ENCODE measurements around the gene RHOBTB1.
"Not testable (repeated sequence)": the region's sequence is repeated elsewhere in the genome, so short reads cannot be mapped to it uniquely, and the experiment has no call there.

RHOBTB1 gene

DNA sequence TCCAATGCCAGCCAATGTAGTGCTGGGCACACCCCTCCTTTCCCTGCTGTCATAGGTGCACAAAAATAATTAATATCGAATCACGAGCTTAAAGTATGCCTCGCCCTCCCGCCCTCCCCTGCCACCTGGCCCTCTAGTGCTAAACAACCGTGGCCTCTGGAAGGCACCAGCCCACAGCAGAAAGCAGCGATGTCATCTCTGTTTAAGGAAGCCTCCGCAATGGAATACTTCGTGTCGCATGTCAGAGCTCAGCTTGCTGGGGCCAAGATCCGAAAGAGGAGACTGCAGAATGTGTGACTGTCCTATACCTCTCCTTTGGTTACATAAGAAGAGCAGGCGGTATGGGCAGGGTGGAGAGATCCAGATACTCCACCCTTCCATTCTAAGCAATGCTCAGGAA, 71.5 kb downstream of the RHOBTB1 start:
- intact Hi-C loops (cut with DNase I): no loop called here
- DNase-seq: no peak

DNA sequence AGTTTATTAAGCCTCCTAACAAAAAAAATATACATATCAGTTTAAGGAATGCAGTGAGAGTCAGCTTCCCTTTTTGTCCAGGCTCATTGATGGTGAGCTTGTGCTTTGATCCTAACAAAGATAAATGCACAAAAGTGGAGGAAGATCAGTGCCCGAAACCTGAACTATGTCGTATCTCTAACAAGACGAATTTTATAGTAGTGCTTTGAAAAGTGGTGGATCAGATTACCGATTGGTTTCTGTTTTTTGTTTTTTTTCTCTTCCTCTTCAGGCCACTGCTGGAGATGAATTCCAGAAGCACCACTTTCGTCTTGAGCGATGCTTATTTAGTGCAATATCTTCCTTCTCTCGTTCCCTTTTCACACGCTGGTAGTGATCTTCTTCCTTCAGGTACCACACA, 72.8 kb downstream of the RHOBTB1 start:
- intact Hi-C loops (cut with DNase I): no loop called here
- no peak for DNase-seq

GRCh38 chr10:60870803-60871202, 73.2 kb downstream of the RHOBTB1 start:
- DNase-seq: no peak
- intact Hi-C loops (cut with DNase I): no loop called here

GRCh38 chr10:60870416-60870728, 73.6 kb downstream of the RHOBTB1 start:
- intact Hi-C loops (cut with DNase I): no loop called here
- DNase-seq: peak in 1 of 10 donors; percentile 22

- no peak for DNase-seq
- intact Hi-C loops (cut with DNase I): no loop called here
Measured at GRCh38 chr10:60869652-60870415, 74.2 kb downstream of the RHOBTB1 start.

- no peak for DNase-seq
- intact Hi-C loops (cut with DNase I): no loop called here
Measured at GRCh38 chr10:60868946-60869345, 75.0 kb downstream of the RHOBTB1 start.

DNA sequence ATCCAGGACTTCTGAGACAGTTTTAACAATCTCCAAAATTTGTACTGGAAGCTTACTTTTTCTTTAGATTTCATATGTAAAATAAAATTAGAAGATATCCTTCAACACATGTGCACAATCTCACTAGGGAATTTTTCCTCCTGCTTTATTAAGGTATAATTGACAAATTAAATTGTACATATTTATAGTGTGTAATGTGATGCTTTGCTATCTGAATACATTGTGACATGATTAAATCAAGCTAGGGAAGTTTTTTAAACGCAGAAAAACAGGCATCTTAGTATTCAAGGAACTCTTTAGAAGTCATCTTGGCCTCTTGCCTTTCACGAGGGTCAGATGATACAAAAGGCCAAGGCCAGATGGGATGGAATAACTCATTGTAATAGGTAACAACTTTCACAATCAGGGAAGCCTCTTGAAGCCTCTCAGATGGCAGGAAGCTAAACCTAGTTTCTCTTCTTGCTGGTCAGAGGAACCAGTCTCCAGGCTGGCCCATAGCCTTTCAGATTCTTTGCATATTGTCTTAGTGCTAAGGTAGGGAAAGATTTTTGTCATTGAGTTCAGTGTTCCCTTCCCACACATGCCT, 78.7 kb downstream of the RHOBTB1 start:
- DNase-seq: no peak
- intact Hi-C loops (cut with DNase I): no loop called here

GRCh38 chr10:60863796-60864195, 80.2 kb downstream of the RHOBTB1 start:
- no peak for DNase-seq
- intact Hi-C loops (cut with DNase I): no loop called here

DNA sequence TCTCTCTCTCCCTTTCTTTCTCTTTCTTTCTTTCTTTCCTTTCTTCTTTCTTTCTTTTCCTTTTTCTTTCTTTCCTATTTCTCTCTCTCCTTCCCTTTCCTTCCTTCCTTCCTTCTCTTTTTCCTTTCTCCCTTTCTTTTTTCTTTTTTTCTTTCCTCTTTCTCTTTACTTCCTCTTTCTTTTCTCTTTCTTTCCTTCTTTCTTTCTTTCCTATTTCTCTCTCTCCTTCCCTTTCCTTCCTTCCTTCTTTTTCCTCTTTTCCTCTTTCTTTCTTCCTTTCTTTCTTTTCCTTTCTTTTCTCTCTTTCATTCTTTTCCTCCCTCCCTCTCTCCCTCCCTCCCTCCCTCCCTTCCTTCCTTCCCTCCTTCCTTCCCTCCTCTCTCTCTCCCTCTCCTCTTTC, 81.5 kb downstream of the RHOBTB1 start:
- no peak for DNase-seq
- intact Hi-C loops (cut with DNase I): no loop called here

DNA sequence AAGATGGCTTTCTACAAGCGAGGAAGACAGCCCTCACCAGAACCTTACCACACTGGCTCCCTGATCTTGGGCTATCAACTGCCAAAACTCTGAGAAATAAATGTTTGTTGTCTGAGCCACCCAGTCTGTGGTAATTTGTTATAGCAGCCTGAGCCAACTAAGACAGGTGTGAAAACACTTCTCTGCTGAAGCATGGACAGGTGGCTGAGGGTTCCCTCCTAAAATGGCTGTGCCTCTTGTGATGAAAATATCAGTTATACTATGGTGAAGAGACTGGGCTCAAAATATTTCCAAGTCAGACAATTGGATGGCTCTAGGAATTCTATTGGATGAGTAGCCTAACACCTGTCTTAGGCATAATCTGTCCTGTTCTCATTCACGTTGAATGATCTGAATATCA, 87.6 kb downstream of the RHOBTB1 start:
- no peak for DNase-seq
- intact Hi-C loops (cut with DNase I): no loop called here

DNA sequence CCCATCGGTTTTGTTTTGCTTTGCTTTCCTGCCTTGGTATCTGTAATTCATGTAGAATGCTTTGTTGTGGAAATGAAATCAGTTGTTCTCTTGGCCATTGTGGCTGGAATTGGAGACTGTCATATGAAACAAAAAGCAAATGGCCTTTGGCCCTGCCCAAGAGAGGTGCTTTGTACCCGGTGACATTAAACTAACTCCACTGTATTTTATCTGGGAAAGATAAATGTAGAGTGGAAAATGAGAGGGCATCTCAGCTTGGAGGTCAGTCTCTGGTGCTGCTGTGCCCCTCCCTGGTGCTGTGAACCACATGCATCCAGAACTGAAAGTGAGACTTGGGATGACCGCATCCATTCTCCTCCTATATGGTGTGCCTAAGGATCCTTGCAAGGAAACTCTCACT, 90.3 kb downstream of the RHOBTB1 start:
- intact Hi-C loops (cut with DNase I): no loop called here
- no peak for DNase-seq

GRCh38 chr10:60853107-60853506, 90.9 kb downstream of the RHOBTB1 start:
- intact Hi-C loops (cut with DNase I): no loop called here
- peak in 1 of 10 donors; percentile 23 for DNase-seq

DNA sequence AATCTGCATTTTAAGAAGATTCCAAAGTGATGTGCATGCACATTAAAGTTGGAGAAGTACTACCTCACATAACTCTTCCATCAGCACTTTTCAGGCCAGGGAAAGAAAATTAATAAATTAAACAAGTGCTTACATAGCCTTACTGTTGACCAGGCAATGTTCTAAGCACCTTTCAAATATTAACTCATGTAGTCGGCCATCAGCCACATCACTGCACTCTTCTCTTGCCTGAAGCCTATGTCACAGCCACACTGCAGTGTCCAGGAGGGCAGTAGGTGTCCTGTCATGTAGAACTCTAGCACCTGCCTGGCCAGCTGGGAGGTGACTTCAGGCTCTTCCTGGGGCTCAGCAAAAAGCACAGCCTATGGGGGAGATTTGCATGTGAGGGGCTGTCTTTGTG, 94.2 kb downstream of the RHOBTB1 start:
- intact Hi-C loops (cut with DNase I): no loop called here
- DNase-seq: no peak

DNA sequence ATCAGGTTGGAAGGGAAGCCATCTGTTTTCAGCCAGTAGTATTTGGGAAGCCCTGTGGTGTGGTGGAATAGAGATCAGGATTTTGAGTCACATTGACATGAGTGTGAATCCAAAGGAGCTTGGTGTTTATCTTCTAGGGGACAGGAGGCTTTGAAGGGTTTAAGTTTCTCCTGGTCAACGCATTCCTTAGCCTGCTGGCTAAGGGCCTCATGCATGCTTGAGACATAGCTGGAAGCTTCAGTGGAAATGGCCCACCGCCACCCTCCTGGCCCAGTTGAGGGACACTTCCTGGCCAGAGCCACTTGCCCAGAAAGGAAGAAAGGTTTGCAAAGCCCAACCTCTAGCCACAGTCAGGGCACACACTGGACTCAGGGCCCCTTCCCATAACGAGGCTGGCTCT, 94.8 kb downstream of the RHOBTB1 start:
- intact Hi-C loops (cut with DNase I): no loop called here
- no peak for DNase-seq

- peak in 1 of 10 donors; percentile 25 for DNase-seq
- intact Hi-C loops (cut with DNase I): no loop called here
Measured at GRCh38 chr10:60848680-60849079, 95.3 kb downstream of the RHOBTB1 start.

DNA sequence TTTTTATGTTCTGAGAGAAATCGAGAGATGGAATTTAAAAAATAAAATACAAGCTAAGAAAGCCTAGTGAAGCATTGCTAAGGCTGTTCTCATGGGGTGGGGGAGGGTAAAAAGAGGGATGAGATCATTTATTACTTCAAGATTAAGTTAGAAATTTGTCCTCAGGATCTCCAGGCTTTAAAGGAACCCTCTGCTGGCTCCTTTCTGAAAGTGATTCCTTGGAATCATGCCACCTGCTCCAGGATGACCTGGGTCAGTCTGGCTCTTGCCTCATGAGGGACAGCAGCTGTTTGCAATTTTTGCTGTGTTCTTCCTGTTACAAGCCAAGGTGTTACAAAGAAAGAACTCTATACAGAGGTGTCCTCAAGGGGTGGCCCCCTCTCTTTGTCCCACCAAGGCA, 95.9 kb downstream of the RHOBTB1 start:
- intact Hi-C loops (cut with DNase I): no loop called here
- DNase-seq: no peak

- peak in 1 of 10 donors; percentile 25 for DNase-seq
- intact Hi-C loops (cut with DNase I): no loop called here
Measured at GRCh38 chr10:60846173-60846572, 97.8 kb downstream of the RHOBTB1 start.

GRCh38 chr10:60845038-60845437, 98.9 kb downstream of the RHOBTB1 start:
- intact Hi-C loops (cut with DNase I): no loop called here
- DNase-seq: no peak

DNA sequence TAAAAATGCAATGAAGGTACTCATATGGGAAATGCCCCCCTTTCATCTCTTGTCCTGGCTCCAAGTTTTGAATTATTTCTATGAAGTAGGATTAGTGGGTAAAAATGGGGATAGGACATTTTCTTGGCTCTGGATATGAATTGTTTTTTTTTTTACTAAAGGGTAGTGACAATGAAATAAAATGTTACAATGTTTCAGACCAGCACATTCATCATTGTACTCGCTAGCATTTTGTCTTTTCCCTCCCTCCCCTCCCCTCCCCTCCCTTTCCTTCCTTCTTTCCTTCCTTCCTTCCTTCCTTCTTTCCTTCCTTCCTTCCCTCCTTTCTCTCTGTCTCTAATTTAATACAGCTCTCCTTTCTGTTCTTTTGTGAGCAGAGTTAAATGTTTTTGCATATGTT, 101.3 kb downstream of the RHOBTB1 start:
- no peak for DNase-seq
- intact Hi-C loops (cut with DNase I): no loop called here

DNA sequence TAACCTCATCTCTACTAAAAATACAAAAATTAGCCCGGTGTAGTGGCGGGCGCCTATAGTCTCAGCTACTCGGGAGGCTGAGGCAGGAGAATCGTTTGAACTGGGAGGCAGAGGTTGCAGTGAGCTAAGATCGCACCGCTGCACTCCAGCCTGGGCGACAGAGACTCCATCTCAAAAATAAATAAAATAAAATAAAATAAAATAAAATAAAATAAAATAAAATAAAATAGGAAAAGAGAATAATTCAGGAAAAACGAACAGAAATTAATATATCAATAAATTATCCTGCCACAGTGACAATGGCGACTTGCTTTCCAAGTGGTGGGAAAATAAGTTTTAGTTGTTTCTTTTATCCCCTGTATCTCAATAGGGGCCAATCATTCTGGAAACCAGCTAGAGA, 102.8 kb downstream of the RHOBTB1 start:
- DNase-seq; intact Hi-C loops (cut with DNase I): not testable (repeated sequence)

- intact Hi-C loops (cut with DNase I): no loop called here
- no peak for DNase-seq
Measured at GRCh38 chr10:60835049-60835448, 108.9 kb downstream of the RHOBTB1 start.

DNA sequence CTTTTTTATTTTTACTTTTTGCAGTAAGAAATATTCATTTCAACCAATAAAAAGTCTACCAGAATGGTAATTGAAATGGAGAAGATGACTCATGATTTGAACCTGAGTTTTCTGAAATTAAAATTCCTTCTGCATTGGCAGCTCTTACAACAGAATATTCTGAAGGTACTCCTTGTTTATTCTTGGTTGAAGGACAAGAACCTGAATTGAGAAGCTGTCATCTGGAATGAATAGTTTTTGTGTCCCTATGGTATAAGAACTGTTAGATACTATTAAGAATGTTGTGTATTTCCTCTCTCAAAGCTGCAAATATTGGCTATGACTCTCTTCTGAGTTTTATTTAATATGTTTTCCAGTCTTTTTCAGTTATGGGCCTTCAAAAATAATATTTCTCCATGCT, 109.6 kb downstream of the RHOBTB1 start:
- no peak for DNase-seq
- intact Hi-C loops (cut with DNase I): no loop called here

DNA sequence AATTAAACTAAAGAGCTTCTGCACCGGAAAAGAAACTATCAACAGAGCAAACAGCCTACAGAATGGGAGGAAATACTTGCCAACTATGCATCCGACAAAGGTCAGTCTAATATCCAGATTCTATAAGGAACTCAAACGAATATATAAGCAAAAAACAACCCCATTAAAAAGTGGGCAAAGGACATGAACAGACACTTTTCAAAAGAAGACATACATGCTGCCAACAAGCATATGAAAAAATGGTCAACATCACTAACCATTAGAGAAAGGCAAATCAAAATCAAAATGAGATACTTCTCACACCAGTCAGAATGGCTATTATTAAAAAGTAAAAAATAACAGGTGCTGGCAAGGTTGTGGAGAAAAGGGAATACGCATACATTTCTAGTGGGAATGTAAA, 111.8 kb downstream of the RHOBTB1 start:
- DNase-seq; intact Hi-C loops (cut with DNase I): not testable (repeated sequence)
